HFF-Myc (cell line): Measurements from ENCODE around the gene PARP8.

ENCODE experiments used
- DNase-seq: peaks from one replicate; pipeline ENCODE4 v3.0.0-alpha.2; 2011; ENCODE audit warnings: low read depth; ENCODE audit errors: extremely low read depth
- H3K4me3 ChIP-seq: replicated peaks from 2 replicates; pipeline ENCODE4 v1.5.1; 2011; ENCODE audit warnings: low read depth, mild to moderate bottlenecking, control low read depth, low read length
- CTCF ChIP-seq: IDR thresholded peaks from 2 replicates; pipeline ENCODE4 v1.5.1; 2012; ENCODE audit warnings: mild to moderate bottlenecking, low read depth, low read length, control low read depth; ENCODE audit errors: missing control alignments

Gene PARP8

GRCh38 chr5:50715001-50715400, 48.6 kb downstream of the PARP8 start:
- H3K4me3 ChIP-seq: no peak overlapping the region
- DNase-seq: no peak
- no peak for TF ChIP-seq CTCF

DNA sequence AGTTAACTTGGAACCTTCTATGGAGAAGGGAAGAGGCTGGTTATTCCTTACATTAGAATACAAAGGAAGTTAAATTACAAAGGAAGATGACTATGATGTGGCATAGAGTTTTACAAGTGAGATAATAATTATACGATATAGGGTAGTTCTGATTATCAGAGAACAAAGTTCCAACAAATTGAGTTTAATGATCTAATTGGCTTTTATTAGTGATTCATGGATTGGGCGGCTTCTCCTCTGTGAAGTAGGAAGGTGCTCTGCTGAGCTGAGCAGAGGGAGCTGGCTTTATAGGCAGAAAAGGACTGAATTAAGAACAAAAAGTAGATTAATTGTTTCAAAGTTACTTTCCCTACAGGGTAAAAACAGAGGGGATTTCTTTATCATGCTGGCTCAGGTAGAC, 49.7 kb downstream of the PARP8 start:
- DNase-seq: no peak
- TF ChIP-seq CTCF: no peak
- H3K4me3 ChIP-seq: no peak overlapping the region

DNA sequence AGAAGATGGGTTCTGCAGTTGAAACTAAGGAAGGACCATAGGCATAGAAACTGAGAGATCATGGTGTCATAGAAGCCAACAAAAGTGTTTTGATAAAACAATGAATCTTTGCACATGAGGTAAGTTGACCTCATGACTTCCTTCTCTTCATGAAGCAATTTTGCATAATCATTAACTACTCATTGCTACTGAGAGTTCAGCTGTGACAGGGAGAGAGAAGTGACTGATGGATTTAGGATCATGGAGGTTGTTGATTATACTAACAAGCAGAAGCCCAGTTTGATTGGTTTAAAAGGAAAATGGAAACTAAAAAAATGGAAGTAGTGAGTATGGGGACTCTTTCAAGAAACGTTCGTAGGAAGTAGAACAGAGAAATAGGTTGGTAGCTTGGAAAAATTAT, 51.2 kb downstream of the PARP8 start:
- TF ChIP-seq CTCF: no peak
- no peak overlapping the region for H3K4me3 ChIP-seq
- no peak for DNase-seq

GRCh38 chr5:50720061-50720710, 53.7 kb downstream of the PARP8 start:
- no peak for TF ChIP-seq CTCF
- H3K4me3 ChIP-seq: no peak overlapping the region
- DNase-seq: no peak

- no peak overlapping the region for H3K4me3 ChIP-seq
- no peak for DNase-seq
- TF ChIP-seq CTCF: no peak
These were observed 55.8 kb downstream of the PARP8 start for GRCh38 chr5:50722223-50722622.

- H3K4me3 ChIP-seq: no peak overlapping the region
- no peak for TF ChIP-seq CTCF
- DNase-seq: no peak
These were observed 57.8 kb downstream of the PARP8 start for GRCh38 chr5:50724262-50724661.
